Muscle of leg (tissue), 11 donors: Measurements from ENCODE around the gene HEPHL1. TPM values are rescaled to one million over a fixed set of nuclear protein-coding genes. Genes with fewer than 3 reads are reported as not detected.
"Not testable (repeated sequence)": the region's sequence is repeated elsewhere in the genome, so short reads cannot be mapped to it uniquely, and the experiment has no call there.

Source experiments
- DNase-seq: peaks from one replicate; pipeline ENCODE4 v3.0.0; 2013
- H3K27ac ChIP-seq: one replicate; pipeline ENCODE4 v1.5.1; 2013; ENCODE audit warnings: mild to moderate bottlenecking, low read length, control low read depth
- H3K27me3 ChIP-seq: one replicate; pipeline ENCODE4 v1.6.1; 2013; ENCODE audit warnings: low read length; ENCODE audit not compliant: control insufficient read depth, insufficient read depth
- H3K36me3 ChIP-seq: one replicate; pipeline ENCODE4 v1.6.1; 2013; ENCODE audit warnings: low read length; ENCODE audit not compliant: control insufficient read depth, insufficient read depth
- H3K4me1 ChIP-seq: one replicate; pipeline ENCODE4 v1.6.1; 2013; ENCODE audit warnings: low read length; ENCODE audit not compliant: control insufficient read depth, insufficient read depth
- H3K4me3 ChIP-seq: one replicate; pipeline ENCODE4 v1.5.1; 2013; ENCODE audit warnings: low read length, control low read depth
- H3K9me3 ChIP-seq: replicated peaks from 2 replicates; pipeline ENCODE4 v1.6.1; 2013; ENCODE audit warnings: low read depth, low read length; ENCODE audit not compliant: control insufficient read depth
- WGBS: methylation state at CpG from one replicate; pipeline ENCODE4 v1.1.5; 2013; ENCODE audit warnings: missing lambda C conversion rate; ENCODE audit not compliant: insufficient coverage; 5-methylcytosine and 5-hydroxymethylcytosine counted together
- polyA plus RNA-seq, 8 donors: library from polyadenylated mRNA; unstranded; fragments of 120-200 nt; gene quantifications; one replicate each; pipeline versions ENCODE4 v1.2.1 to v1.2.3, GENCODE V29; 2013; ENCODE audit warnings: inconsistent platforms in 1 of 8, low replicate concordance in 1 of 8; ENCODE audit not compliant: insufficient read length in 8 of 8, insufficient read depth in 1 of 8
- total RNA-seq: library from RNA; stranded (reverse); fragments of 120-200 nt; gene quantifications from one replicate; pipeline ENCODE4 v1.2.4, GENCODE V29; 2013

HEPHL1 gene
- total and polyA plus RNA-seq, 9 donors: 0.02 to 0.04 (median 0.03) TPM; not detected in 4

DNA sequence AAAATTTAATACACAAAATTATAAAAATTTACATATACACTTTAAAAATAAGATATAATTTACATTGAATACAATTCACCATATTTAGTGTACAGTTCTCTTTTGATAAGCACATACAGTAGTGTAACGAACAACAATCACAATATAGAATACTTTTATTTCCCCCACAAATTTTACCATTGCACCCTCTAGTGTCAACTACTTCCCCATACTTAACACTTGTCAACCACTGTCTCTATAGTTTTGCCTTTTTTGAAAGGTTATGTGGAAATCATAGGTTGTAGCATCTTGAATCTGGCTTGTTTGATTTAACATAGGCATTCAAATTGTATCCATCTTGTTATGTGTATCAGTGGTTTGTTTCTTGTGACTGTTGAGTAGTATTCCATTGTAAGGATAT is 86.2 kb downstream of the HEPHL1 start:
- no CpG with 5 or more reads among the region's 1 CpG for WGBS
- Histone ChIP-seq H3K27me3 (no peaks in the 10 kb centered on the region), H3K9me3 (peaks cover 5% of the 10 kb centered on the region), H3K4me3 (no peak overlapping the region), H3K36me3 (no peaks in the 10 kb centered on the region), H3K27ac (no peak overlapping the region), H3K4me1 (no peaks in the 10 kb centered on the region)
- DNase-seq: no peak

DNA sequence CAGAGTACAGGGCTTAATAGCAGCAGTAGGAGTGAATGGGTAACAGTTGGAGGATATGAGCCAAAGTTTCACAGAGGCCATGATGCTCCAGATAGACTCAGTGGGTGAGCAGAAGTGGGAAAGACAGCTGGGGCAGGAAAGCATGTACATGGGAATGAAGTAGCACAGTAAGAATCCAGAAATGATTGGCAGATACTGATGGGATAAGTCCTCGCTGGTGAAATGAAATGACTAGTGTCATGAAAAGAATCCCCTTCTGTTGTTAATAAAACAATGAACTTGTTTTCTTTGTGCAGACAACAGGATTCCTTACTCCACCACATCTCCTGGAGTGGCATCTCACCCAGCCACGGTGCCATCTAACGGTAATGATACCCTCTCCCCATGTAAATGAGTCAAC is 90.1 kb downstream of the HEPHL1 start:
- Histone ChIP-seq H3K4me3 (no peak overlapping the region), H3K27me3 (no peaks in the 10 kb centered on the region), H3K9me3 (peaks cover 5% of the 10 kb centered on the region), H3K36me3 (no peaks in the 10 kb centered on the region), H3K4me1 (no peaks in the 10 kb centered on the region), H3K27ac (no peak overlapping the region)
- DNase-seq: no peak
- 88% methylated on average over 2 of the region's 3 CpGs for WGBS

DNA sequence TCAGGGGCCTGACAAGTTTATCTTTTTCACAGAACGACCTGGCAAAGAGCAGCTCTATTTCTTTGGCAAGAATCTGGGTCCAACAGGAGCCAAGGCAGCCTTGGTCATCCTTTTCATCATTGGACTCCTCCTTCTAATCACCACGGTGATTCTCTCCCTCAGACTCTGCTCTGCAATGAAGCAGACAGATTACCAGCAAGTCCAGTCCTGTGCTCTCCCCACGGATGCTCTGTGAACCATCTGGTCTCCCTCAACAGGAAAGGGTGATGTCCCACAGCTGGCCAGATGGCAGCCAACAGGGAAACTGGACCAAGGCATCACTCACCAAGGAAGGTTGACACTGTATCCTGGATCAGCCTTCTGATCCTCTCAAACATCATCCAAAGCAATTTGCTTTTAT is 90.5 kb downstream of the HEPHL1 start:
- Histone ChIP-seq H3K27me3 (no peaks in the 10 kb centered on the region), H3K27ac (no peak overlapping the region), H3K4me3 (no peak overlapping the region), H3K4me1 (no peaks in the 10 kb centered on the region), H3K9me3 (peaks cover 4% of the 10 kb centered on the region), H3K36me3 (no peaks in the 10 kb centered on the region)
- 53% methylated on average over 3 of the region's 3 CpGs for WGBS
- no peak for DNase-seq

GRCh38 chr11:94112206-94112953 is 91.2 kb downstream of the HEPHL1 start:
- no CpG with 5 or more reads among the region's 1 CpG for WGBS
- peaks cover 2% of the 10 kb centered on the region for H3K9me3 ChIP-seq
- no peaks in the 10 kb centered on the region for H3K36me3 ChIP-seq
- no peak overlapping the region for H3K4me3 ChIP-seq
- H3K27me3 ChIP-seq: no peaks in the 10 kb centered on the region
- DNase-seq: peak; percentile 65
- H3K27ac ChIP-seq: no peak overlapping the region
- H3K4me1 ChIP-seq: no peaks in the 10 kb centered on the region

GRCh38 chr11:94117197-94117574 is 96.0 kb downstream of the HEPHL1 start:
- no peaks in the 10 kb centered on the region for H3K4me1 ChIP-seq
- no peak for DNase-seq
- no peaks in the 10 kb centered on the region for H3K36me3 ChIP-seq
- no peaks in the 10 kb centered on the region for H3K27me3 ChIP-seq
- whole genome bisulfite sequencing: no CpG with 5 or more reads among the region's 1 CpG
- H3K27ac ChIP-seq: no peak overlapping the region
- H3K4me3 ChIP-seq: no peak overlapping the region
- no peaks in the 10 kb centered on the region for H3K9me3 ChIP-seq

GRCh38 chr11:94117871-94118270 is 96.7 kb downstream of the HEPHL1 start:
- Histone ChIP-seq H3K4me1 (no peaks in the 10 kb centered on the region), H3K4me3 (no peak overlapping the region), H3K36me3 (no peaks in the 10 kb centered on the region), H3K27me3 (no peaks in the 10 kb centered on the region), H3K27ac (no peak overlapping the region), H3K9me3 (no peaks in the 10 kb centered on the region)
- DNase-seq: no peak

DNA sequence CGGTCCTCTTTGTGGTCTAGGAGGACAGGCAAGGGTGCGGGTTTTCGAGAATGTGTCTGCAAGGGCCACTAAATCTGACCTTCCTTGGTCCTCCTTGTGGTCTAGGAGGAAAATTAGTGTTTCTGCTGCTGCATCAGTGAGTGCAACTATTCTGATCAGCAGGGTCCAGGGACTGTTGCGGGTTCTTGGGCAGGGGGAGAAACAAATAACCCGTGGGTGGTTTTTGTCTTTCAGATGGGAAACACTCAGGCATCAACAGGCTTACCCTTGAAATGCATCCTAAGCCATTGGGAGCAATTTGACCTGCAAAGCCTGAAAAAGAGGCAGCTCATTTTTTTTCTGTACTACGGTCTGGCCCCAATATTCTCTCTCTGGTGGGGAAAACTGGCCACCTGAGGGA is 98.5 kb downstream of the HEPHL1 start:
- not testable (repeated sequence) for H3K4me3 ChIP-seq, H3K36me3 ChIP-seq, H3K9me3 ChIP-seq, H3K27me3 ChIP-seq, H3K4me1 ChIP-seq, DNase-seq, H3K27ac ChIP-seq
- 90% methylated on average over 5 of the region's 6 CpGs for WGBS

DNA sequence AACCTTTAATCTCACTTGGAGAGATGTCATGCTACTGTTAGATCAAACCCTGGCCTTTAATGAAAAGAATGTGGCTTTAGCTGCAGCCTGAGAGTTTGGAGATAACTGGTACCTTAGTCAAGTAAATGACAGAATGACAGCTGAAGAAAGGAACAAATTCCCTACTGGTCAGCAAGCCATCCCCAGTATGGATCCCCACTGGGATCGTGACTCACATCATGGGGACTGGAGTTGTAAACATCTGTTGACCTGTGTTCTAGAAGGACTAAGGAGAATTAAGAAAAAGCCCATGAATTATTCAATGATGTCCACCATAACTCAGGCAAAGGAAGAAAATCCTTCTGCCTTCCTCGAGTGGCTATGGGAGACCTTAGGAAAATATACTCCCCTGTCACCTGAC is 99.4 kb downstream of the HEPHL1 start:
- not testable (repeated sequence) for H3K4me3 ChIP-seq, DNase-seq, H3K9me3 ChIP-seq, H3K27me3 ChIP-seq, H3K27ac ChIP-seq, H3K36me3 ChIP-seq, H3K4me1 ChIP-seq
- no CpG with 5 or more reads among the region's 2 CpGs for WGBS

DNA sequence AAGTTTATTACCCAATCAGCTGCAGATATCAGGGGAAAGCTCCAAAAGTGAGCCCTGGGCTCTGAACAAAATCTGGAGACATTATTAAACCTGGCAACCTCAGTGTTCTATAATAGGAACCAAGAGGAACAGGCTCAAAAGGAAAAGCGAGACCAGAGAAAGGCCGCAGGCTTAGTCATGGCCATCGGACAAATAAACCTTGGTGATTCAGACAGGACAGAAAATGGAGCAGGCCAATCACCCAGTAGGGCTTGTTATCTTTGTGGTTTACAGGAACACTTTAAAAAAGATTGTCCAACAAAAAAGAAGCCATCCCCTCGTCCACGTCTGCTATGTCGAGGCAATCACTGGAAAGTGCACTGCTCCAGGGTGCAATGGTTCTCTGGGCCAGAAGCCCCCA is 99.8 kb downstream of the HEPHL1 start:
- no peak overlapping the region for H3K4me3 ChIP-seq
- DNase-seq: no peak
- 95% methylated on average over 6 of the region's 6 CpGs for WGBS

DNA sequence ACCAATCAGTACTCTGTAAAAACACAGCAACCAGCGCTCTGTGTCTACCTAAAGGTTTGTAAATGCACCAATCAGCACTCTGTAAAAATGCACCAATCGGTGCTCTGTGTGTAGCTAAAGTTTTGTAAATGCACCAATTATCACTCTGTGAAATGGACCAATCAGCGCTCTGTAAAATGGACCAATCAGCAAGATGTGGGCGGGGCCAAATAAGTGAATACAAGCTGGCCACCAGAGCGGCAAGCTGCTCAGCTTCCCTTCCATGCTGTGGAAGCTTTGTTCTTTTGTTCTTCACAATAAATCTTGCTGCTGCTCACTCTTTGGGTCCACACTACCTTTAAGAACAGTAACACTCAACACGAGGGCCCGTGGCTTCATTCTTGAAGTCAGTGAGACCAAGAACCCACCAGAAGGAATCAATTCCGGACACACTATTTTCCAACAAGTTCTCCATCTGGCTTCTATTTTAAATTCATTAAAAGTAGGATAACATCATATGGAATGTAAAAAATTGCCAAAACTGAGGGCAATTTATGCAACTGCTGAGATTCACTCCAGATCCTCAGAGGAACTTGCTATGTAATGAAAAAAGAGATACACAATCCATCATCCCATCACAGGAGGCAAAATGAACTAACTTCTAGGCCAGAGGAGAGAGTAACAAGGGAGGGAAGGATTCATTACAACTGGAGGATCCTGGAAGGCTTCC is 104.4 kb downstream of the HEPHL1 start:
- peak; percentile 57 for DNase-seq
- Histone ChIP-seq H3K9me3 (peaks cover 2% of the 10 kb centered on the region), H3K27ac (no peak overlapping the region), H3K4me1 (peaks cover 17% of the 10 kb centered on the region), H3K4me3 (no peak overlapping the region), H3K36me3 (no peaks in the 10 kb centered on the region), H3K27me3 (no peaks in the 10 kb centered on the region)
- 100% methylated on average over 2 of the region's 8 CpGs for WGBS

More for the DNA sequence above, 99.8 kb downstream of the HEPHL1 start:
- H3K4me1 ChIP-seq: no peaks in the 10 kb centered on the region
- no peak overlapping the region for H3K27ac ChIP-seq
- no peaks in the 10 kb centered on the region for H3K27me3 ChIP-seq
- peaks cover 2% of the 10 kb centered on the region for H3K9me3 ChIP-seq
- no peaks in the 10 kb centered on the region for H3K36me3 ChIP-seq
